GM18517 (cell line): Measurements from ENCODE around the gene ZNF593.

ENCODE experiments used
- ATAC-seq: cut with Tn5 transposase; IDR thresholded peaks from one replicate; pipeline ENCODE4 v1.9.1; 2021; ENCODE audit warnings: mild to moderate bottlenecking, moderate library complexity; ENCODE audit not compliant: unreplicated experiment

Gene ZNF593

GRCh38 chr1:26169669-26170471 lies at the start of gene ZNF593:
Gene ZNF593, plus strand, starts transcription at chr1:26169908. Its CDS starts 76 bp downstream, at chr1:26169984.
- ATAC-seq: peak; percentile 83

DNA sequence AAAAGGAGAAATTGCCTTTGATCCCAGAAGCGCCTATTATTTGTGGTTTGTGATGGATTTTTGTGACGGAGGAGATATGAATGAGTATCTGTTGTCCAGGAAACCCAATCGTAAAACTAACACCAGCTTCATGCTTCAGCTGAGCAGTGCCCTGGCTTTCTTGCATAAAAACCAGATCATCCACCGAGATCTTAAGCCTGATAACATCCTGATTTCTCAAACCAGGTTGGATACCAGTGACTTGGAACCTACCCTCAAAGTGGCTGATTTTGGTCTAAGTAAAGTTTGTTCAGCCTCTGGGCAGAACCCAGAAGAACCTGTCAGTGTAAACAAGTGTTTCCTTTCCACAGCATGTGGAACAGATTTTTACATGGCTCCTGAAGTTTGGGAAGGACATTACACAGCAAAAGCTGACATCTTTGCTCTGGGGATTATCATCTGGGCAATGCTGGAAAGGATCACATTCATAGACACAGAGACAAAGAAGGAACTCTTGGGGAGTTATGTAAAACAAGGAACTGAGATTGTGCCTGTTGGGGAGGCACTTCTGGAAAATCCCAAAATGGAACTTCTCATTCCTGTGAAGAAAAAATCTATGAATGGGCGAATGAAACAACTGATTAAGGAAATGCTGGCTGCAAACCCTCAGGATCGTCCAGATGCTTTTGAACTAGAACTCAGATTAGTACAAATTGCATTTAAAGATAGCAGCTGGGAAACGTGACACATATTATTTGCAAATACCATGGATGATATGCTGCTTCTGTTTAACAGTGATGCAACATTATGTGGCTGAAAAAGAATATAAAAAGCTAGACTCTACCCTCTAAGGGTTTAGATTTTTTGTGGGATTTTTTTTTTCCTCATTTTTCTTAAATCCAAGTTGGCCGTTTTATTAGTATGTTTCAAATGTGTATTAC lies 47.6 kb upstream of the ZNF593 start:
- no peak for ATAC-seq

- ATAC-seq: no peak
Observed at GRCh38 chr1:26122988-26123973, 46.4 kb upstream of the ZNF593 start.

DNA sequence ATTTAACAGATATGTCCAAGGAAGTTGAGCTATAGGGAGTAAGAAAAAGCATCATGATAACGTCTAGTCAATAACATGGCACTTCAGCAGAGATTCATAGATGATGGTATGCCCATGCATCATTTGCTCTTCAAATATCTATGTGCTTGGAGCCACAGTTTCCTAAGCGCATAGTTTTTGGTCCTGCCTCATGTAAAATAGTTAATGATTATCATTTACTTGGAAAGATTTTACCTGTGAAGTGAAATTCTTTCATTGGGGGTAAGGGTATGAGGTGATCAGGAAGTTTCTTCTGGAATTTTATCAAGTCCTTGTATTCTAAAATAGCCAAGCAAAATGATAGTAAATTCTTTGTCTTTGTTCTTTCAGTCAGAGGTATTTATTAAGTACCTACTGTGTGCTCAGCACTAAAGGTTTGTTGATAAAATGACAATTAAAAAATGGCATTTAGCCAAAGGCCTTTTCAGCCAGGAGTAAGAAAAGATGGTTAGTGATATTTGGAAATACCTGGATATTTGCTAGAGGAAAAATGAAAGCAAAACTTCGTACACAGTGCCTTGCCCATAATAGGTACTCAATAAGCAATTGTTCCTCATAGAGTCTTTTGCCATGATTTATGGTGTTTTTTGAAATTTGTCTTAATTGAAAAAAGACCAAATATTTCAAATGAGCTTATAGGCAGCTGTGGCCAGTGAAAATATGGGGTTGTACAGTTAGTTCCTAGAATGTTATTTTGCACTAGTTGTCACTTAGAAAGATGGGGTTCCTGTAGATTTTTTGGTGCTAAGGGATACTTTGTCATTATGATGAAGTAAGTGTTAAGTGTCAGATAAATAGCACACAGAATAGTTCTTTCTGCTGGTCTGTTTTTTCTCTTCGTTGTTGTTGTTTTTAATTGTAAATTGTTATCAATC lies 45.0 kb upstream of the ZNF593 start:
- no peak for ATAC-seq

DNA sequence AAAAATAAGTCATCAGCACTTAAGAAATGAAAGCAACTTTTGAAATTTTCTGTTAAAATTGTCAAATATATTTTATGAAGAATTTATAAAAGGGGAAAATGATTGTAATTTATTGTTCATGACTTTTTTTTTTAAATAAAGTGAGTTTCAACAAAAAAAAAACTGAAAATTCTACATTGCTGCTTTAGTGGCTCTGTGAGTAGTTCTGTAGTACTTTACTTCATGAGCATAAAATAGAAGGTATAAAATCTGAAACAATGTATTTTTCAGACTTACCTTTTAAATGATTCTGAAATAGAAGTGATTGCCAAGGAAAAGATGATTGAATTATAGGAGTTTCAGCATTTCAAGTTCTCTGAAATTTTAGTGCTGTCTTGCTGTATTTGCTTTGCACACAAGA lies 44.3 kb upstream of the ZNF593 start:
- no peak for ATAC-seq

DNA sequence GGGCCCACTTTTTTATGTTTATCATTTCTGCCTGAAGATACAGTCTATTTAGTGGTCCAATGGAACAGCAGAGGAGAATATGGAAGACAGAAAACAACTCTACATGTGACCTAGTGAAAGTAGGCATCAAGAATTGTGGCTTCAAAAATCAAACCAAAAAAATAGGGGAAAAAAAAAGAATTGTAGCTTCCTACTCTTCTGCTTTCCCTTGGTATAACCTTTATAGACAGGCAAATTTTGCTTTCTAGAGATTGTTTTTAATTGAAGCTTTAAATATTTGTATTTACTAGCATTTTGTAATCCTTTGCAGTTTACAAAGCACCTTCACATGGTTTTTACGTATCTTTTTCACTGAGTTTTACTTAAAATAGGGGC lies 43.8 kb upstream of the ZNF593 start:
- no peak for ATAC-seq

DNA sequence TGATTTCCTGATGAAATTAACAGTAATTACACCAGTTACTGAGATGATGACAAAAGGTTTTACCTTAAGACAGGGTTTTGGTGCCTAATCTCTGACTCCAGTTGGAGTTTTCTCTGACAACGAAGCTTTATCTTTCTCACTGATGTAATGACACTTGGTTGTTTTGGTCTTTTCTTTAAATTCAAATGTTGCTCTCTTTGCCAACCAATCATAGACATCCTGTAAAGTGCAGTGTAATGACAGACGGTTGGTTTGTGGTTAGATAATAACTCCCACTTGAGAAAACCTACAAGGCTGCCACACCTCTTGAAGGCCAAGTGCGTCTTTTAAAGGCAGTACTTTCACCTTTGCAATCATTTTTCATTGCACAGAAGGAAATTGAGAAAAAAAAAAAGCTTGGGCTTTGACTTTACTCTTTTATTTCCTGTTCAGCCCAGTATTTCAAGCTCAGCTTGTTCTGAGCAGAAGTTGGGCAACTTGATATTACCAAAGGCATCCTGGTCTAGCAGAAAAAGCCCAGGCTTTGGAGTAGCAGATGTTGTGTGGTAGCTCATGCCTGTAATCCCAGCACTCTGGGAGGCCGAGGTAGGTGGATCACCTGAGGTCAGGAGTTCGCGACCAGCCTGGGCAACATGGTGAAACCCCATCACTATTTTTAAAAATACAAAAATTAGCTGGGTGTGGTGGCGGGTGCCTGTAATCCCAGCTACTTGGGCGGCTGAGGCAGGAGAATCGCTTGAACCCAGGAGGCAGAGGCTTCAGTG lies 43.2 kb upstream of the ZNF593 start:
- peak; percentile 72 for ATAC-seq

- ATAC-seq: no peak
Observed at GRCh38 chr1:26127235-26128163, 42.2 kb upstream of the ZNF593 start.

DNA sequence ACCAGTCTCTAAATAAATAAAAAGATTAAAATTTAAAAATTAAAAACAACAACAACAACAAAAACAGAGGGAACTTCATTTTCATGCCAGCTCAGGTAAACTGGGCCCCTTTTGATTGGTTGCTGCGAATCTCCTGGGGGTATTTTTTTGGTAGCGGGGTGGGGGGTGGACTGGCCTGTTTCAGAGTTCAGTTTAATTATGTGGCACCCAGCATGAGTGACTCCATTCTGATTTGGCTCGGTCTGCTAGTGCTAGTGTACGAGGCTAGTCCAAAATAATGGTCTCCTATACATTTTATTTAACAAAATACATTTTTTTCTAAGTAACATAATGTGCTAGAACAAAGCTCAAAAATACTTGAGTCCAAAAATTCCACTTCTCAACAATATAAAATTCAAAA lies 39.9 kb upstream of the ZNF593 start:
- ATAC-seq: no peak

- no peak for ATAC-seq
Observed at GRCh38 chr1:26130695-26131094, 39.0 kb upstream of the ZNF593 start.

GRCh38 chr1:26132128-26132833 lies 37.4 kb upstream of the ZNF593 start:
- no peak for ATAC-seq

- no peak for ATAC-seq
Observed at GRCh38 chr1:26132834-26133167, 36.9 kb upstream of the ZNF593 start.

DNA sequence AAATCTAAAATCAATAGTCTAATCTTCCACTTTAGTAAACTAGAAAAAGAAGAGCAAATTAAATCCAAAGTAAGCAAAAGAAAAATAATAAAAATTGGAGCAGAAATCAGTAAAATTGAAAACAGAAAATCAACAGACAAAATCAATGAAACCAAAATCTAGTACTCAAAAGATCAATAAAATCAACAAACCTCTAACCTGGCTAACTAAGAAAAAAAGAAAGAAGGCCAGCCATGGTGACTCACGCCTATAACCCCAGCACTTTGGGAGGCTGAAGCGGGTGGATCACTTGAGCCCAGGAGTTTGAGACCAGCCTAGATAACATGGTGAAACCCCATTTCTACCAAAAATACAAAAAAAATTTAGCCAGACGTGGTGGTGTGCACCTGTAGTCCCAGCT lies 35.2 kb upstream of the ZNF593 start:
- ATAC-seq: no peak

GRCh38 chr1:26138974-26139558 lies 30.6 kb upstream of the ZNF593 start:
- no peak for ATAC-seq

GRCh38 chr1:26142159-26142558 lies 27.5 kb upstream of the ZNF593 start:
- no peak for ATAC-seq

DNA sequence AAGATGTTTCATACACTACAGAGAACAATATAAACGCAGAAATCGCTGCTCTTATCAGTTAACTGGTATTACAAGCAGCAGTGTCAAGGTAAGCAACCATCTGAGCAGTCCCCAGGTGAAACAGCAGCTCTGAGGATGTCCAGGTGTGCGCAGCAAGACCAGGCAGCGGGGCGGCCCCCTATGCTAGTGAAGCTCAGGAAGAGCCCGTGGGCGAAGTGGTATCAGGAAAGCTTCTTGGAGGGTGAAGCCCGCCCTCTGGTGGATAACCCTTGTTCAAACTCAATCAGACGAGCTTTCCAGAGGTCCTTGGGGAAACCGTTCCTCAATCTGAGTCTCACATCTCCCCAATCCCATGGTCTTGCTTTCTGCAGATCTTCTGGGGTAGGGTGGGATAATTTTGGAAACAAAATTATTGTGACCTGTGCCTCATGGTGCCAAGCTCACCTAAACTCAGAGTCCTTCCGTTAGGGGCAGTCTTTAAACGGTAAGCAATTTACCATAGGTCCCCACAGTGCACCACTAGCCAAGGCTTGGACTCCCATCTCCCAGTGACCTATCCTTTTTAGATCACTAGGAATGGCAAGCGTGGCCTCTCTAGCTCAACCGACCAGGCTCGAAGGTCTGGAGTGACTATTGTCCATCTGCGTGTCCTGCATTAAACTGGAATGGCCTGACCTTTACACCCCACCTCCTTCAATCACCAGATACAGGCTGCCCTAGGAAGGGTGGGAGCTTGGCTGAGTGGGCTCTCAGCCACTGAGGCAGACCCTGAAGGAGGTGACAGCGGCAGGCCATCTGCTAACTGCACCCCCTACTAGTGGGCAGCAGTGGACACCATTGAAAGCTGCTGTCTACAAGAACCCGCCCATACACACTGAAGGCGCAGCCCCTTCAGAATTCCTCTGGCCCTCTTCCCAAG lies 24.4 kb upstream of the ZNF593 start:
- no peak for ATAC-seq
